Endothelial cell of umbilical vein (primary cell): ENCODE results near the gene GAS2L2. TPM values are rescaled to one million over a fixed set of nuclear protein-coding genes. Genes with fewer than 3 reads are reported as not detected.

Experiments used
- Bru-seq: library from RNA; stranded (reverse); fragments of 400-500 nt; gene quantifications from one replicate; lab custom pipeline; 2021; lab: Mats Ljungman, UMichigan
- BruChase-seq, 2 experiments: library from RNA; stranded (reverse); fragments of 400-500 nt; gene quantifications; one replicate each; lab custom pipeline; 2021; lab: Mats Ljungman, UMichigan
- BruUV-seq: library from RNA; stranded (reverse); fragments of 400-500 nt; replicated peaks from 2 replicates; lab custom pipeline; 2021; lab: Mats Ljungman, UMichigan
- CTCF ChIA-PET: fragments of 300-600, 350-600 bp; sonication (Branson Sonifier 250); formaldehyde crosslinking; loops from one replicate; lab custom pipeline; 2021; ENCODE audit warnings: antibody characterized with exemption, inconsistent platforms; lab: Charles Lee
- POLR2A ChIA-PET: fragments of 300-600, 350-600 bp; sonication (Branson Sonifier 250); formaldehyde crosslinking; loops from one replicate; lab custom pipeline; 2021; ENCODE audit warnings: antibody characterized with exemption, inconsistent platforms; lab: Charles Lee
- DNase-seq: peaks from one replicate; pipeline ENCODE4 v3.0.0-alpha.2; 2011; ENCODE audit warnings: low read depth, low spot score
- FAIRE-seq: peaks from 2 replicates; lab custom pipeline; 2011; peaks lifted over from hg19 to GRCh38; lab: Jason Lieb, UNC
- H2AFZ ChIP-seq: 2 replicates; pipeline ENCODE4 v1.6.0; 2012; ENCODE audit warnings: low read depth, low read length, control low read depth, inconsistent platforms
- H3K27ac ChIP-seq: 2 replicates; pipeline ENCODE4 v1.5.1; 2011; ENCODE audit warnings: low read depth, mild to moderate bottlenecking, control low read depth, low read length, moderate library complexity; ENCODE audit not compliant: insufficient read depth
- H3K27me3 ChIP-seq, 2 experiments: 2 replicates each; pipeline versions ENCODE4 v1.6.0 to v1.6.1; 2011; ENCODE audit warnings: low read length in 2 of 2, mixed read lengths in 1 of 2; ENCODE audit not compliant: control insufficient read depth in 2 of 2, insufficient read depth in 2 of 2
- H3K36me3 ChIP-seq, 2 experiments: 2 replicates in 1 of 2; 3 replicates in 1 of 2; pipeline ENCODE4 v1.5.1; 2011; ENCODE audit warnings: low read length in 2 of 2, mild to moderate bottlenecking in 1 of 2, moderate library complexity in 1 of 2; ENCODE audit not compliant: control insufficient read depth in 2 of 2, insufficient read depth in 2 of 2; ENCODE audit errors: extremely low read depth in 1 of 2
- H3K4me1 ChIP-seq: 3 replicates; pipeline ENCODE4 v1.5.1; 2011; ENCODE audit warnings: mild to moderate bottlenecking, low read length; ENCODE audit not compliant: control insufficient read depth, insufficient read depth; ENCODE audit errors: extremely low read depth
- H3K4me2 ChIP-seq: 2 replicates; pipeline ENCODE4 v1.6.1; 2011; ENCODE audit warnings: low read length, control low read depth, mixed read lengths; ENCODE audit not compliant: insufficient read depth
- H3K4me3 ChIP-seq, 3 experiments: fragments of 200-600 bp in 1 of 3; sonication (generic), shearing (Covaris generic) in 1 of 3; replicated peaks in 1 of 3; 2 replicates each; pipeline ENCODE4 v1.5.1; 2011 to 2016; ENCODE audit warnings: control low read depth in 3 of 3, low read length in 3 of 3, mild to moderate bottlenecking in 2 of 3, inconsistent platforms in 1 of 3, low read depth in 1 of 3, moderate library complexity in 1 of 3; ENCODE audit not compliant: insufficient read depth in 1 of 3
- H3K79me2 ChIP-seq: 2 replicates; pipeline ENCODE4 v1.6.0; 2012; ENCODE audit warnings: low read length, inconsistent platforms; ENCODE audit not compliant: control insufficient read depth, insufficient read depth
- H3K9ac ChIP-seq: replicated peaks from 2 replicates; pipeline ENCODE3; 2011; ENCODE audit warnings: low read length, control low read depth; ENCODE audit not compliant: insufficient read depth; ENCODE audit errors: extremely low read depth
- H3K9me1 ChIP-seq: replicated peaks from 3 replicates; pipeline ENCODE4 v1.6.0; 2011; ENCODE audit warnings: mild to moderate bottlenecking, low read length; ENCODE audit not compliant: control insufficient read depth, insufficient read depth; ENCODE audit errors: extremely low read depth
- H3K9me3 ChIP-seq: replicated peaks from 2 replicates; pipeline ENCODE4 v1.5.1; 2012; ENCODE audit warnings: low read length, inconsistent platforms; ENCODE audit not compliant: control insufficient read depth, insufficient read depth
- H4K20me1 ChIP-seq: replicated peaks from 2 replicates; pipeline ENCODE3; 2011; ENCODE audit warnings: mild to moderate bottlenecking, low read length; ENCODE audit not compliant: control insufficient read depth, insufficient read depth; ENCODE audit errors: extremely low read depth
- EZH2 ChIP-seq: IDR thresholded peaks from 2 replicates; pipeline ENCODE4 v1.6.1; 2012; ENCODE audit warnings: borderline replicate concordance, low read depth, mild to moderate bottlenecking, moderate library complexity, low read length, inconsistent platforms; ENCODE audit not compliant: severe bottlenecking
- FOS ChIP-seq: IDR thresholded peaks from 2 replicates; pipeline ENCODE4 v1.6.1; 2011; ENCODE audit warnings: mild to moderate bottlenecking, low read length, moderate library complexity, borderline replicate concordance; ENCODE audit not compliant: insufficient read depth
- GATA2 ChIP-seq: IDR thresholded peaks from 2 replicates; pipeline ENCODE4 v1.7.0; 2011; ENCODE audit warnings: low read depth, mild to moderate bottlenecking, moderate library complexity, mixed read lengths, low read length; ENCODE audit not compliant: insufficient read length, insufficient read depth
- MAX ChIP-seq: IDR thresholded peaks from 2 replicates; pipeline ENCODE4 v1.6.1; 2011; ENCODE audit not compliant: insufficient read depth, insufficient read length
- MYC ChIP-seq: IDR thresholded peaks from one replicate; pipeline ENCODE4 v1.6.1; 2011; ENCODE audit warnings: mild to moderate bottlenecking, low read depth, low read length
- POLR2A ChIP-seq: IDR thresholded peaks from 2 replicates; pipeline ENCODE4 v1.6.1; 2012; ENCODE audit warnings: low read depth, mild to moderate bottlenecking, control low read depth, low read length
- POLR2AphosphoS5 ChIP-seq: IDR thresholded peaks from 2 replicates; pipeline ENCODE4 v1.6.1; 2012; ENCODE audit warnings: low read depth, mild to moderate bottlenecking, control low read depth, low read length, moderate library complexity; ENCODE audit not compliant: insufficient read depth
- dilution Hi-C: fragments of 300-500 bp; cut with MboI; formaldehyde crosslinking; loops from one replicate; pipeline ENCODE4 v1.15.0; 2019; ENCODE audit warnings: low sequenced_read_pairs; ENCODE audit not compliant: extremely low pct_ligation_motif_present
- intact Hi-C: fragments of 100-400 bp; cut with micrococcal nuclease; formaldehyde crosslinking; loops from one replicate; pipeline ENCODE4 v1.10.0; 2022
- long read RNA-seq: library from polyadenylated mRNA; stranded (forward); transcript quantifications from one replicate; pipeline ENCODE4 v2.0.0, GENCODE V29; 2021
- polyA minus RNA-seq, 3 experiments: library from RNA; depleted of rRNA, polyadenylated mRNA; stranded (reverse); fragments of >200 nt; gene quantifications; 1 replicate in 1 of 3; 2 replicates in 2 of 3; pipeline ENCODE4 v1.2.3, GENCODE V29; 2011
- polyA plus RNA-seq, 4 experiments: library from polyadenylated mRNA; depleted of rRNA in 3 of 4; stranded (reverse) in 3 of 4; unstranded in 1 of 4; fragments of >200 nt; gene quantifications; 2 replicates each; pipeline versions ENCODE4 v1.2.1 to v1.2.3, GENCODE V29; 2011 to 2012; ENCODE audit warnings: missing spikeins in 1 of 4
- total RNA-seq: library from RNA; stranded (reverse); gene quantifications from 2 replicates; pipeline ENCODE4 v1.2.3, GENCODE V29; 2021

GAS2L2 gene
- total RNA-seq = not detected in 2 replicates
- polyA plus RNA-seq = not detected in 2 replicates
- not detected in 2 replicates for polyA plus RNA-seq (2011; cell fraction: cytosol; rRNA removed)
- 0.05 and 0.10 TPM in 2 replicates for polyA plus RNA-seq (2011; cell fraction: nucleus; rRNA removed)
- polyA plus RNA-seq (2012) = not detected in 2 replicates
- 0.07 TPM in 1 of 2 replicates, not detected in the other for polyA minus RNA-seq
- not detected for polyA minus RNA-seq (2011; cell fraction: cytosol; rRNA and poly(A)+ RNA removed)
- polyA minus RNA-seq (2011; cell fraction: nucleus; rRNA and poly(A)+ RNA removed) = not detected in 2 replicates
- percentile 9 among the genes with signal in this experiment for Bru-seq, nascent RNA
- percentile 20 among the genes with signal in this experiment for BruChase-seq, experiment 1, labeled RNA remaining after a 6-hour chase
- BruChase-seq, experiment 2, labeled RNA remaining after a 2-hour chase = not detected
- long read RNA-seq = 0 reads

GRCh38 chr17:35752945-35753764 is at the start of gene GAS2L2:
Gene GAS2L2 (minus strand): TSS chr17:35753239. CDS start chr17:35752850, 389 bp downstream.
- H2AFZ ChIP-seq = no peak within 1 kb of the TSS
- no peak for TF ChIP-seq MAX
- no peak for TF ChIP-seq POLR2AphosphoS5
- TF ChIP-seq POLR2A = no peak
- no peak for TF ChIP-seq EZH2
- TF ChIP-seq GATA2 = no peak
- TF ChIP-seq FOS = no peak
- TF ChIP-seq MYC = no peak
- no peaks in the 10 kb centered on the region for H3K4me1 ChIP-seq
- peaks cover 27 to 30% of the 10 kb centered on the region in 2 experiments for H3K27me3 ChIP-seq
- no peaks in the 10 kb centered on the region for H3K36me3 ChIP-seq
- no peaks in the 10 kb centered on the region for H3K79me2 ChIP-seq
- dilution Hi-C loops (no loop called here), intact Hi-C loops (no loop called here)
- BruUV-seq = no TSS peak
- no peak within 1 kb of the TSS for H3K9ac ChIP-seq
- FAIRE-seq (no peak), DNase-seq (no peak)
- ChIA-PET POLR2A (no interaction called here), CTCF (interaction anchor here (3.2 kb wide), 1 partner anchor 11 kb away, joined by 22 read pairs; no protein-coding TSS in a partner anchor)
- H3K27ac ChIP-seq = no peak within 1 kb of the TSS
- H4K20me1 ChIP-seq = no peaks in the 10 kb centered on the region
- no peak within 1 kb of the TSS for H3K4me3 ChIP-seq
- no peaks in the 10 kb centered on the region for H3K9me1 ChIP-seq
- H3K9me3 ChIP-seq = no peaks in the 10 kb centered on the region
- no peak within 1 kb of the TSS for H3K4me2 ChIP-seq
